HepG2 (cell line): ENCODE measurements around the gene SALL2. TPM values are rescaled to one million over a fixed set of nuclear protein-coding genes. Genes with fewer than 3 reads are reported as not detected.
A peak's percentile ranks its signal among the peaks of the same experiment; 100 is the strongest.

Source experiments
- DMAP1 ChIP-seq: IDR thresholded peaks from 2 replicates; pipeline ENCODE4 v1.6.1; 2016
- HMGXB3 ChIP-seq: sonication (generic); formaldehyde crosslinking; IDR thresholded peaks from 2 replicates; pipeline ENCODE4 v1.4.0; 2020; ENCODE audit warnings: missing genetic modification reagents, borderline replicate concordance
- MTERF4 ChIP-seq: sonication (generic); formaldehyde crosslinking; IDR thresholded peaks from 2 replicates; pipeline ENCODE4 v1.8.0; 2023; ENCODE audit warnings: mild to moderate bottlenecking, missing genetic modification reagents
- NFE2L2 ChIP-seq: fragments of 150-350 bp; IDR thresholded peaks from 2 replicates; pipeline ENCODE4 v1.6.1; 2014; ENCODE audit warnings: low read length
- POLR2AphosphoS5 ChIP-seq: IDR thresholded peaks from 2 replicates; pipeline ENCODE4 v1.6.1; 2012; ENCODE audit warnings: low read depth, low read length
- PTBP1 ChIP-seq: fragments of 200-400 bp; formaldehyde crosslinking; IDR thresholded peaks from 2 replicates; pipeline ENCODE4 v1.6.1; 2018; ENCODE audit warnings: low read length, low read depth; ENCODE audit not compliant: poor library complexity, severe bottlenecking
- YEATS2 ChIP-seq: sonication (generic); formaldehyde crosslinking; IDR thresholded peaks from 2 replicates; pipeline ENCODE4 v1.4.0; 2020; ENCODE audit warnings: missing genetic modification reagents, borderline replicate concordance
- ZFAT ChIP-seq: sonication (generic); formaldehyde crosslinking; conservative IDR thresholded peaks from 2 replicates; pipeline ENCODE4 v1.8.1; 2023; ENCODE audit warnings: missing genetic modification reagents, inconsistent platforms
- ZNF292 ChIP-seq: sonication (generic); formaldehyde crosslinking; IDR thresholded peaks from 2 replicates; pipeline ENCODE4 v1.8.1; 2022; ENCODE audit warnings: mild to moderate bottlenecking, low read depth, missing genetic modification reagents, borderline replicate concordance
- ZNF589 ChIP-seq: sonication (generic); formaldehyde crosslinking; conservative IDR thresholded peaks from 2 replicates; pipeline ENCODE4 v1.8.0; 2022; ENCODE audit warnings: mild to moderate bottlenecking, moderate library complexity, missing genetic modification reagents
- ZNF724P ChIP-seq: sonication (generic); formaldehyde crosslinking; IDR thresholded peaks from 2 replicates; pipeline ENCODE4 v1.8.0; 2022; ENCODE audit warnings: missing genetic modification reagents, borderline replicate concordance
- ZNF773 ChIP-seq: sonication (generic); formaldehyde crosslinking; IDR thresholded peaks from 2 replicates; pipeline ENCODE4 v1.4.0; 2020; ENCODE audit warnings: missing genetic modification reagents, borderline replicate concordance
- ZNF782 ChIP-seq: sonication (generic); formaldehyde crosslinking; IDR thresholded peaks from 2 replicates; pipeline ENCODE4 v1.4.0; 2020; ENCODE audit warnings: missing genetic modification reagents, mild to moderate bottlenecking, borderline replicate concordance
- polyA plus RNA-seq, 8 experiments: library from polyadenylated mRNA; depleted of rRNA in 3 of 8; stranded (reverse) in 7 of 8; unstranded in 1 of 8; fragments of >200 nt; fragmentation: Illumina TruSeq in 4 of 8; extraction: Trizol in 4 of 8; gene quantifications; 2 replicates each; pipeline versions ENCODE4 v1.2.1 to v1.2.3, GENCODE V29; 2011 to 2016; ENCODE audit warnings: low read depth in 4 of 8, missing spikeins in 1 of 8, mixed read lengths in 1 of 8; ENCODE audit not compliant: insufficient read depth in 1 of 8
- total RNA-seq, 5 experiments: library from RNA; depleted of rRNA; stranded (reverse); fragments of >200 nt; fragmentation: Illumina TruSeq; extraction: Trizol; gene quantifications; 2 replicates each; pipeline ENCODE4 v1.2.3, GENCODE V29; 2016; ENCODE audit warnings: low read depth in 1 of 5
- TF ChIP-seq, protein P1 (sequence below): sonication (generic); formaldehyde crosslinking; IDR thresholded peaks from 2 replicates; pipeline ENCODE4 v1.4.0; 2020; ENCODE audit warnings: mild to moderate bottlenecking, missing genetic modification reagents
- TF ChIP-seq, protein P2 (sequence below): IDR thresholded peaks from 2 replicates; pipeline ENCODE4 v1.6.1; 2016; ENCODE audit warnings: low read depth, borderline replicate concordance
- TF ChIP-seq, protein P3 (sequence below): sonication (generic); formaldehyde crosslinking; IDR thresholded peaks from 2 replicates; pipeline ENCODE4 v1.5.0; 2020; ENCODE audit warnings: mild to moderate bottlenecking, missing genetic modification reagents, moderate library complexity

SALL2 gene
- total and polyA plus RNA-seq, 2 of the 13 experiments (the other 11 are each of a cell fraction or from before 2014, with no cell fraction given) = 4.9 to 5.8 TPM

- TF ChIP-seq, protein P1, sequence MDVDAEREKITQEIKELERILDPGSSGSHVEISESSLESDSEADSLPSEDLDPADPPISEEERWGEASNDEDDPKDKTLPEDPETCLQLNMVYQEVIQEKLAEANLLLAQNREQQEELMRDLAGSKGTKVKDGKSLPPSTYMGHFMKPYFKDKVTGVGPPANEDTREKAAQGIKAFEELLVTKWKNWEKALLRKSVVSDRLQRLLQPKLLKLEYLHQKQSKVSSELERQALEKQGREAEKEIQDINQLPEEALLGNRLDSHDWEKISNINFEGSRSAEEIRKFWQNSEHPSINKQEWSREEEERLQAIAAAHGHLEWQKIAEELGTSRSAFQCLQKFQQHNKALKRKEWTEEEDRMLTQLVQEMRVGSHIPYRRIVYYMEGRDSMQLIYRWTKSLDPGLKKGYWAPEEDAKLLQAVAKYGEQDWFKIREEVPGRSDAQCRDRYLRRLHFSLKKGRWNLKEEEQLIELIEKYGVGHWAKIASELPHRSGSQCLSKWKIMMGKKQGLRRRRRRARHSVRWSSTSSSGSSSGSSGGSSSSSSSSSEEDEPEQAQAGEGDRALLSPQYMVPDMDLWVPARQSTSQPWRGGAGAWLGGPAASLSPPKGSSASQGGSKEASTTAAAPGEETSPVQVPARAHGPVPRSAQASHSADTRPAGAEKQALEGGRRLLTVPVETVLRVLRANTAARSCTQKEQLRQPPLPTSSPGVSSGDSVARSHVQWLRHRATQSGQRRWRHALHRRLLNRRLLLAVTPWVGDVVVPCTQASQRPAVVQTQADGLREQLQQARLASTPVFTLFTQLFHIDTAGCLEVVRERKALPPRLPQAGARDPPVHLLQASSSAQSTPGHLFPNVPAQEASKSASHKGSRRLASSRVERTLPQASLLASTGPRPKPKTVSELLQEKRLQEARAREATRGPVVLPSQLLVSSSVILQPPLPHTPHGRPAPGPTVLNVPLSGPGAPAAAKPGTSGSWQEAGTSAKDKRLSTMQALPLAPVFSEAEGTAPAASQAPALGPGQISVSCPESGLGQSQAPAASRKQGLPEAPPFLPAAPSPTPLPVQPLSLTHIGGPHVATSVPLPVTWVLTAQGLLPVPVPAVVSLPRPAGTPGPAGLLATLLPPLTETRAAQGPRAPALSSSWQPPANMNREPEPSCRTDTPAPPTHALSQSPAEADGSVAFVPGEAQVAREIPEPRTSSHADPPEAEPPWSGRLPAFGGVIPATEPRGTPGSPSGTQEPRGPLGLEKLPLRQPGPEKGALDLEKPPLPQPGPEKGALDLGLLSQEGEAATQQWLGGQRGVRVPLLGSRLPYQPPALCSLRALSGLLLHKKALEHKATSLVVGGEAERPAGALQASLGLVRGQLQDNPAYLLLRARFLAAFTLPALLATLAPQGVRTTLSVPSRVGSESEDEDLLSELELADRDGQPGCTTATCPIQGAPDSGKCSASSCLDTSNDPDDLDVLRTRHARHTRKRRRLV (CRISPR knock-in tag) = no peak
- TF ChIP-seq HMGXB3 (CRISPR knock-in tag) (no peak), ZNF773 (CRISPR knock-in tag) (no peak), YEATS2 (peak; percentile 29; the same call in 1 of the 2 replicates), ZNF782 (CRISPR knock-in tag) (no peak), DMAP1 (CRISPR knock-in tag) (no peak), ZNF589 (CRISPR knock-in tag) (0 out of 2 replicates have a peak, but pooled peaks have one; percentile 51), PTBP1 (no peak), MTERF4 (no peak), ZFAT (CRISPR knock-in tag) (no peak), POLR2AphosphoS5 (peak; percentile 48; the same call in 1 of the 2 replicates), ZNF292 (CRISPR knock-in tag) (peak; percentile 58; the same call in 1 of the 2 replicates), NFE2L2 (no peak), ZNF724P (0 out of 2 replicates have a peak, but pooled peaks have one; percentile 5)
- TF ChIP-seq, protein P2, sequence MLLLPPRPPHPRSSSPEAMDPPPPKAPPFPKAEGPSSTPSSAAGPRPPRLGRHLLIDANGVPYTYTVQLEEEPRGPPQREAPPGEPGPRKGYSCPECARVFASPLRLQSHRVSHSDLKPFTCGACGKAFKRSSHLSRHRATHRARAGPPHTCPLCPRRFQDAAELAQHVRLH = no peak
- TF ChIP-seq, protein P3, sequence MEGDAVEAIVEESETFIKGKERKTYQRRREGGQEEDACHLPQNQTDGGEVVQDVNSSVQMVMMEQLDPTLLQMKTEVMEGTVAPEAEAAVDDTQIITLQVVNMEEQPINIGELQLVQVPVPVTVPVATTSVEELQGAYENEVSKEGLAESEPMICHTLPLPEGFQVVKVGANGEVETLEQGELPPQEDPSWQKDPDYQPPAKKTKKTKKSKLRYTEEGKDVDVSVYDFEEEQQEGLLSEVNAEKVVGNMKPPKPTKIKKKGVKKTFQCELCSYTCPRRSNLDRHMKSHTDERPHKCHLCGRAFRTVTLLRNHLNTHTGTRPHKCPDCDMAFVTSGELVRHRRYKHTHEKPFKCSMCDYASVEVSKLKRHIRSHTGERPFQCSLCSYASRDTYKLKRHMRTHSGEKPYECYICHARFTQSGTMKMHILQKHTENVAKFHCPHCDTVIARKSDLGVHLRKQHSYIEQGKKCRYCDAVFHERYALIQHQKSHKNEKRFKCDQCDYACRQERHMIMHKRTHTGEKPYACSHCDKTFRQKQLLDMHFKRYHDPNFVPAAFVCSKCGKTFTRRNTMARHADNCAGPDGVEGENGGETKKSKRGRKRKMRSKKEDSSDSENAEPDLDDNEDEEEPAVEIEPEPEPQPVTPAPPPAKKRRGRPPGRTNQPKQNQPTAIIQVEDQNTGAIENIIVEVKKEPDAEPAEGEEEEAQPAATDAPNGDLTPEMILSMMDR = no peak
Measured at GRCh38 chr14:21525962-21526671, at the start of gene SALL2 (continued).
